ENCODE measurements around the gene GLIS2.

Gene GLIS2

GRCh38 chr16:4372578-4373355 lies 56.9 kb downstream of the GLIS2 start:
- DNase-seq: no peak

GRCh38 chr16:4373356-4373908 lies 57.6 kb downstream of the GLIS2 start:
- no peak for DNase-seq

- no peak for DNase-seq
Measured at GRCh38 chr16:4373909-4374742, 58.3 kb downstream of the GLIS2 start.

GRCh38 chr16:4375717-4376116 lies 59.9 kb downstream of the GLIS2 start:
- no peak for DNase-seq

- DNase-seq: no peak
Measured at GRCh38 chr16:4376126-4376892, 60.4 kb downstream of the GLIS2 start.

- DNase-seq: no peak
Measured at GRCh38 chr16:4376893-4377572, 61.2 kb downstream of the GLIS2 start.

DNA sequence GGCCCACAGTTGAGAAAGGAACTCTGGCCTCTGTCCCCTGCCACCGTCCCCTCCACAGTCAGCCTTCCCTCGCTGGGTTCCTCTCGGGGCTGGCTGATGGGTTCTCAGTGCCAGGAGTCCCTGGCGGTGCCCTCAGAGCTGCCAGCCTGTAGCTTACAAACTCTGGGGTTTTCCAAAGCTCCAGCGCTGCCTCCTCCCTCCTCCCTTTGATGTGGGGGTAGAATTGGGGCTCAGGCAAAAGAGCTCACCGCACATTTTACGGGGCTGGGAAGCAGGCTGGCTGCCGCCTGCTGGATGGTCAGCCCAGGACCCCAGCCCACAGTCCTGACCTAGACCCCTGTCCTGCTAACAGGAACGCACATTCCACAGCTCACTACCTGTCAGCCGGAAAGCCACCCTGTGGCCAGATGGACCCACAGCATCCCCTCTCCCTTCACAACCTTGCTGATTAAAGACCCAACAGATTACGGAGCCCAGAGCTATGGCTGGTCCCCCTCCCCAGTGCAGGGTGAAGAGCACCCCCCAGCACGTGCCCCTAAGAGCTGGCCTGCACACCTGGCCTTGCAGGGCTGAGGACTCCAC lies 61.8 kb downstream of the GLIS2 start:
- DNase-seq: no peak

GRCh38 chr16:4378161-4378666 lies 62.3 kb downstream of the GLIS2 start:
- no peak for DNase-seq

DNA sequence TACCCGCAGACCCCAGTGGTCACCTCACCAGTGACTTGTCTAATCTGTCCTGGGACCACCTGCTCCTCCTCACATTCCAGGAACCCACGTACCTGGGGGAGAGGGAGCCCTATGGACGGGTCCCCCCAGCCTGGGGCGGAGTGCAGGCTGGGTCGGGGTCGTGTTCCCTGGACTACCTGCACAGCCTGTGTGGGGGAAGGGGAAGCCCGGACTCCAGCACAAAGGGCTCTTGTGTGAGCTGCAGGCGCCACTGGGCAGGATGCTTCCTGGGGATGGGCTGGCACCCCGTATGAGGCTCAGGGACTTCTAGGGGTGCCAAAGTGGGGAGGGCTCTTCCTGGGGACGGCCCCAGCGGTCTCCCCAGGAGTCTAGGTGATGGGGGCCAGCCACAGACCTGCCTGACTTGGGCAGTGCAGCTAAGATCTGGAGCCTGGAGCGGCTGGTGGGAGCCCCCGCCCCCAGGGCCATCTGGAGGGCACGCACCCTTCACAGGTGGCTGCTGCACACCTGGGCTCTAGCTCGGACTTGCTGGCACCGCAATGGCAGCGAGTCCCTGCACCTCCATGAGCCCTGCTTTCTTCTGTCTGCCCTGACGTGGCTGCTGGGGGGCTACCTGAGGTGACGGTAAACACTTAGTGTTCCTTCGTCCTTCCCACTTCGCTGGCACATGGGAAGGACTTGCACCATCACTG lies 63.3 kb downstream of the GLIS2 start:
- DNase-seq: no peak

DNA sequence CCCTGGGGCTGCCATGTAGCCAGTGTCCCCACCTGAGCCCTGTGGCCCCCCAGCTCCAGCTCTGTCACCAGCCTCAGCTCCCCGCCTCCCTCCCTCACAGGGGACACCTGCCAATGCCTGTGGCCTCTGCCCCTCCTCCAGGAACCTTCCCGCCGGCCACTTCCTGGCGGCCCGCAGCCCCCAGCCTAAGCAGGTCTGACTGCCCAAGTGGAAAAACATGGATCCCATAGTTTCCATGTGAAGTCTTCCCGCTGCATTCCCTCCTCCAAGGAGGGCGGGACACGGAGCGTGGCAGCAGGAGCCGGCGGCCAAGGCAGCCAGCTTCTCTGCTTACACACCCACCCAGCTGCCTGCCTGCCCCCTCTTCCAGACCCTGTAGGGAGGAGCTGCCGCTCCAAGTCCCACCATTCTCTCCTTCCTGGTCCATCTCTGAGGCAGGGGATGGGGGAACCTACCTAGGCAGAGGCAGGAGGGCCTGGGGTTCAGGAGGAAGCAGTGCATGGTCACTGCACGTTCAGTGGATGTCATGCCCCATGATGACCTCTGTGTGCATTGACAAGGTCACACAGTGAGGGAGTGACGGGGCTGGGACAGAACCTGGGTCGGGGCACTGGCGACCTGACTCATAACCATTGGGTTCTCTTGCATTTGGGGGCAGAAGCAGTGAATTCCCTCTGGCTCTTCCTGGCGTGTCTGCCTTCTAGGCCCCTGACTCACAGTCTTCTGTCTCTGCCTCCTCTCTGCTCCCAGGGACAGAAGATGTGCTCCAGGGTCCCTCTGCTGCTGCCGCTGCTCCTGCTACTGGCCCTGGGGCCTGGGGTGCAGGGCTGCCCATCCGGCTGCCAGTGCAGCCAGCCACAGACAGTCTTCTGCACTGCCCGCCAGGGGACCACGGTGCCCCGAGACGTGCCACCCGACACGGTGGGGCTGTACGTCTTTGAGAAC lies 64.5 kb downstream of the GLIS2 start:
- no peak for DNase-seq

DNA sequence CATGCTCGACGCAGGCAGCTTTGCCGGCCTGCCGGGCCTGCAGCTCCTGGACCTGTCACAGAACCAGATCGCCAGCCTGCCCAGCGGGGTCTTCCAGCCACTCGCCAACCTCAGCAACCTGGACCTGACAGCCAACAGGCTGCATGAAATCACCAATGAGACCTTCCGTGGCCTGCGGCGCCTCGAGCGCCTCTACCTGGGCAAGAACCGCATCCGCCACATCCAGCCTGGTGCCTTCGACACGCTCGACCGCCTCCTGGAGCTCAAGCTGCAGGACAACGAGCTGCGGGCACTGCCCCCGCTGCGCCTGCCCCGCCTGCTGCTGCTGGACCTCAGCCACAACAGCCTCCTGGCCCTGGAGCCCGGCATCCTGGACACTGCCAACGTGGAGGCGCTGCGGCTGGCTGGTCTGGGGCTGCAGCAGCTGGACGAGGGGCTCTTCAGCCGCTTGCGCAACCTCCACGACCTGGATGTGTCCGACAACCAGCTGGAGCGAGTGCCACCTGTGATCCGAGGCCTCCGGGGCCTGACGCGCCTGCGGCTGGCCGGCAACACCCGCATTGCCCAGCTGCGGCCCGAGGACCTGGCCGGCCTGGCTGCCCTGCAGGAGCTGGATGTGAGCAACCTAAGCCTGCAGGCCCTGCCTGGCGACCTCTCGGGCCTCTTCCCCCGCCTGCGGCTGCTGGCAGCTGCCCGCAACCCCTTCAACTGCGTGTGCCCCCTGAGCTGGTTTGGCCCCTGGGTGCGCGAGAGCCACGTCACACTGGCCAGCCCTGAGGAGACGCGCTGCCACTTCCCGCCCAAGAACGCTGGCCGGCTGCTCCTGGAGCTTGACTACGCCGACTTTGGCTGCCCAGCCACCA lies 65.4 kb downstream of the GLIS2 start:
- no peak for DNase-seq

- no peak for DNase-seq
Measured at GRCh38 chr16:4381935-4382794, 66.3 kb downstream of the GLIS2 start.

- DNase-seq: no peak
Measured at GRCh38 chr16:4382795-4383357, 67.0 kb downstream of the GLIS2 start.

DNA sequence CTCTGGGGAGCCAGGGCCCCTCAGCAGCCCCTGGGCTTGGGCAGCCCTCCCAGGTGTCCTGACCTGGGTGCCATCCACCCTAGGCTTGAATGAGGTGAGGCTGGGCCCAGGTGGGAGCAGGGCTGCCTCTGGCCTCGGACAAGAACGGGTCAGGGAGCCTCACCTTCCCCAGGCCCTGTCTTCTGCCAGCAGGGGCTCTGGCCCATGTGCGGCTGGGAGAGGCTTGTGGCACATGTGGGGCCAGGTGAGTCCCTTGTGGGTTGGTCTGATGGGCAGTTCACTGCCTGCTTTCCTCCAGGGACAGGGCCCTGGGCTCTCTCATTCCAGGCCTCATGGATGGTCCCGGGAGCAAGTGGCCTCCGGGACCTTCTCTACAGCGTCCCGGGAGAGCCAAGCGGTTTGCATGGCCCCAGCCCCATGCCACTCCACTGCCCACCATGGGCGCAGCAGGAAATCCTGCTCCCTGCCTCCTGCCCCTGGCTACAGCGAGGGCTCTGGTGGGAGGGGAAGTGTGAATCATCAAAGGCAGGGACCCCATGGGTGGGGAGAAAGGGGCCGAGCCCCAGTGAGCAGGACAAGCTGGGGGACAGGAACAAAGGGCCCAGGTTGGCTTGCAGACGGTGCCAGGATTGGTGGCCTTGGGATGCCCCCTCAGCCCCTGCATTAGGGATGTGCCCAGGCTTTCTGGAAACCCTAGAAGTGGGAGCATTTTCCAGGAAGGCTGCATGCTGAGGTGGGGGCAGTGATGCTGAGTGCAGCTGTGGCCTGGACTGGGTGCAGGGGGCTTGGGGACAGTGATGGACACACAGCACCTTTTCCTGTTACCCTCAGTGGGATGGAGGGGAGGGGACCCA lies 68.0 kb downstream of the GLIS2 start:
- no peak for DNase-seq

DNA sequence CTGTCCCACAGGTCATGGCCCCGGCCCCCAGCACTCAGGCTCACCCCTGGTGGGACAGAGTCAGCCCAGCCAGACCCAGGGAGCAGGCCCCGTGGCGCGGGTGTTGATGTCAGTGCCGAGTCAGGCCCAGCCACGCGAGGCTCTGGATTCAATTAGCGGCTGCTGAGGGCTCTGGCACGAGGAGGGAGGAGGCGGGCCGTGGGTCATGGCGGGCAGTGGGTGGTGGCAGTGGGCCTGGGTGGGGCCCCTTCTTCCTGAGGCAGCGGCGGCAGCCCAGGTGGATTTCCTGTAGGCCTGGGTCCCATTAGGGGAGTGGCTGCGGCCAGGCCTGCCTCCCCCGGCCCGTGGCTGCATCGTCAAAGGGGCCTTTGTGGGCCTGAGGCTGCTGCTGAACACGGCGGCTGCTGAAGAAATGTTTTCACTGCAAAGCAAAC lies 68.7 kb downstream of the GLIS2 start:
- no peak for DNase-seq

DNA sequence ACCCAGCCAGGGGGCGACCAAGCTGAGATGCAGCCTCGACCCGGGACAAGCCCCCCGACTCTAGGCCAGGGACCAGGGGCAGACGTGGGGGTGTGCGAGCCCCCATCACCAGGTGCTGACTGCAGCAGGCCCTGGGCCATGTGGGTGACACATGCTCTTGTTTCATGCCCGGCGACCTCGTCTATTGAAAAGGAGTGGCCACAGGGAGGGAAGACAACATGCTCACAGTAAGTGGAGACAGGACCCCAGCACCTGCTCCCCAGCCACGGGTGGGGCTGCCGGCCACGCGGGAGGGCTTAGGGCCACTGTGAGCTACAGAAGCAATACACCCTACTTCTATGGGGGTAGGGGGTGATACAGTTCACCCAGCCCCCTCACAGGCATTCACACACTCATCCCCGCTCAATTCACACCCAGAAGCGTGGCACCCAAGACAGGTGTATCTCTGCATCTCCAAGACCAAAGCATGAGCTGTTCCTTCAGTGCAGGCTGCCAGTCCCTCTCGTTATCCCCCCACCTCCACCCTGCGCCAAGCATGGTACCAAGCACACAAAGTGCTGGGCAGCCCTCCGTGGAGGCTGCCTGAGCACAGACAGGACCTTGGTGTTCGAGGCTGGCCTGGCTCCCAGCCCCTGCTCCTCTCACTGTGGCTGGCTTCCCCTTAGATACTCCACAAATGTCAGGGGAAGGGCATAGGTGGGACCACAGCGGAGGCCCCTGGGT lies 69.4 kb downstream of the GLIS2 start:
- no peak for DNase-seq
